Esophagus muscularis mucosa (tissue), 4 donors: ENCODE data around the gene ASXL1.

ENCODE experiments used
- EP300 ChIP-seq: sonication (generic); formaldehyde crosslinking; IDR thresholded peaks from one replicate; pipeline ENCODE4 v1.6.1; 2017; ENCODE audit warnings: antibody characterized with exemption
- POLR2A ChIP-seq: fragments of 450-650 bp; IDR thresholded peaks from one replicate; pipeline ENCODE4 v1.6.1; 2017; ENCODE audit warnings: antibody characterized with exemption, moderate library complexity, mild to moderate bottlenecking, low read depth
- TF ChIP-seq, protein P1 (sequence below), 3 experiments: fragments of 200-600 bp in 2 of 3; fragments of 450-650 bp in 1 of 3; sonication (generic) in 2 of 3; IDR thresholded peaks; one replicate each; pipeline ENCODE4 v1.5.1; 2017 to 2019; ENCODE audit warnings: antibody characterized with exemption in 3 of 3, mild to moderate bottlenecking in 2 of 3, moderate library complexity in 1 of 3

DNA sequence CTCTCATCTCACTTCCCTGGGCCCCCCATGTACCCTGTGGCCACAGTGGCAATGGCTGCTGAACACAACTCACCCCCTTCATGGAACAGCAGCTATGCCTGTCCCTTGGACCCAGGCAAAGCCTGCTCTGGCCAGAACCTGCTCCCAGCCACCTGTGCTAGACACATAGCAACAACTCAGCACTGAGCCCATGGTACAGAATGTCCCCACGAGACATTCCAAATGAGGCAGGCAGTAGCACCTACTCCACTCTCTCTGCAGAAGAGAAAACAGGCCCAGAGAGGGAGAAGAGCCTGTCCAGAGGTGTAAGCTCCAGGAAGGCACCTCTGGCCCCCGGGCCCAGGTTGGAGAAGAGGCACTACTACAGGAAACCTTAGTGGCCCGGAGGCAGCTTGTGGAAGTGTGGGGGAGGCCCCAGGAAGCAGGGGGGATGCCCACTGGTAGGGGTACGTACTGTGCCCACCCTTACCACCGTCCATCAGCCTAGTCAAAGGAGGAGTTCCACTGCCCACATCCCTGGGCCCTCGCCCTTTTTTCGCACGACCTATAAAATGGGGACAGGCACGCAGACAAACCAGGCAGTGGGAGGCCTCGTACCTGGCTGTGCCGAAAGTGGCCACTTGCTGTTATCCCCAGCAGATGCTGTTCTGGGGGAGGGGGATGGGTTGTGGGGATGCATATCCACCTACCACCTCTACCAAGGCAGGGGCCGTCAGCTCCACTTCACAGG lies 97.2 kb downstream of the ASXL1 start:
- TF ChIP-seq, protein P1, sequence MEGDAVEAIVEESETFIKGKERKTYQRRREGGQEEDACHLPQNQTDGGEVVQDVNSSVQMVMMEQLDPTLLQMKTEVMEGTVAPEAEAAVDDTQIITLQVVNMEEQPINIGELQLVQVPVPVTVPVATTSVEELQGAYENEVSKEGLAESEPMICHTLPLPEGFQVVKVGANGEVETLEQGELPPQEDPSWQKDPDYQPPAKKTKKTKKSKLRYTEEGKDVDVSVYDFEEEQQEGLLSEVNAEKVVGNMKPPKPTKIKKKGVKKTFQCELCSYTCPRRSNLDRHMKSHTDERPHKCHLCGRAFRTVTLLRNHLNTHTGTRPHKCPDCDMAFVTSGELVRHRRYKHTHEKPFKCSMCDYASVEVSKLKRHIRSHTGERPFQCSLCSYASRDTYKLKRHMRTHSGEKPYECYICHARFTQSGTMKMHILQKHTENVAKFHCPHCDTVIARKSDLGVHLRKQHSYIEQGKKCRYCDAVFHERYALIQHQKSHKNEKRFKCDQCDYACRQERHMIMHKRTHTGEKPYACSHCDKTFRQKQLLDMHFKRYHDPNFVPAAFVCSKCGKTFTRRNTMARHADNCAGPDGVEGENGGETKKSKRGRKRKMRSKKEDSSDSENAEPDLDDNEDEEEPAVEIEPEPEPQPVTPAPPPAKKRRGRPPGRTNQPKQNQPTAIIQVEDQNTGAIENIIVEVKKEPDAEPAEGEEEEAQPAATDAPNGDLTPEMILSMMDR (IDR thresholded peaks at IDR 0.05), result no peak
- no peak for TF ChIP-seq POLR2A
- no peak for TF ChIP-seq EP300
